IMR-90 (cell line): ENCODE measurements around the gene SRD5A3. TPM values are rescaled to one million over a fixed set of nuclear protein-coding genes. Genes with fewer than 3 reads are reported as not detected.

Experiments used
- ATAC-seq: fragments of 200-7000 bp; cut with Tn5 transposase; 2 replicates; pipeline ENCODE4 v1.9.1; 2020; ENCODE audit warnings: low read depth, mild to moderate bottlenecking, moderate library complexity
- BruUV-seq: library from RNA; stranded (reverse); fragments of 400-500 nt; replicated peaks from 2 replicates; lab custom pipeline; 2021; lab: Mats Ljungman, UMichigan
- CTCF ChIA-PET: fragments of 300-600 bp; formaldehyde crosslinking; extraction: SDS; loops from one replicate; lab custom pipeline; 2021; ENCODE audit warnings: antibody characterized with exemption; lab: Yijun Ruan, JAX
- POLR2A ChIA-PET: fragments of 300-600 bp; sonication (Branson Sonifier 250); formaldehyde crosslinking; loops from one replicate; lab custom pipeline; 2022; ENCODE audit warnings: antibody characterized with exemption; ENCODE audit not compliant: unreplicated experiment; lab: Charles Lee
- DNase-seq: peaks from one replicate; pipeline ENCODE4 v3.0.0; 2013
- H2AFZ ChIP-seq: replicated peaks from 2 replicates; pipeline ENCODE3; 2013; ENCODE audit warnings: low read length, mild to moderate bottlenecking; ENCODE audit not compliant: poor library complexity
- H2AK5ac ChIP-seq: 2 replicates; pipeline ENCODE4 v1.6.1; 2013; ENCODE audit warnings: low read depth, low read length, inconsistent platforms
- H2AK9ac ChIP-seq: replicated peaks from 2 replicates; pipeline ENCODE3; 2013; ENCODE audit warnings: mild to moderate bottlenecking, low read depth, low read length, moderate library complexity; ENCODE audit not compliant: poor library complexity
- H2BK120ac ChIP-seq: 2 replicates; pipeline ENCODE4 v1.6.1; 2013; ENCODE audit warnings: low read depth, low read length, inconsistent platforms
- H2BK15ac ChIP-seq: 3 replicates; pipeline ENCODE4 v1.6.1; 2013; ENCODE audit warnings: low read depth, low read length, inconsistent platforms
- H2BK20ac ChIP-seq: 2 replicates; pipeline ENCODE4 v1.6.1; 2013; ENCODE audit warnings: low read depth, mild to moderate bottlenecking, inconsistent platforms, low read length, moderate library complexity
- H2BK5ac ChIP-seq: 2 replicates; pipeline ENCODE4 v1.6.1; 2013; ENCODE audit warnings: mild to moderate bottlenecking, low read depth, low read length, inconsistent platforms; ENCODE audit not compliant: poor library complexity, severe bottlenecking
- H3K14ac ChIP-seq: replicated peaks from 2 replicates; pipeline ENCODE4 v1.6.1; 2013; ENCODE audit warnings: low read depth, low read length, inconsistent platforms
- H3K18ac ChIP-seq: 2 replicates; pipeline ENCODE4 v1.6.1; 2013; ENCODE audit warnings: low read depth, low read length, control low read depth
- H3K23ac ChIP-seq: 2 replicates; pipeline ENCODE4 v1.6.1; 2013; ENCODE audit warnings: low read depth, low read length, inconsistent platforms
- H3K27ac ChIP-seq: 2 replicates; pipeline ENCODE4 v1.5.1; 2013; ENCODE audit warnings: mild to moderate bottlenecking, control low read depth, low read length; ENCODE audit not compliant: insufficient read depth
- H3K27me3 ChIP-seq: 2 replicates; pipeline ENCODE4 v1.6.1; 2013; ENCODE audit warnings: low read length; ENCODE audit not compliant: control insufficient read depth, insufficient read depth
- H3K36me3 ChIP-seq: 2 replicates; pipeline ENCODE4 v1.6.1; 2013; ENCODE audit warnings: low read length, mixed read lengths; ENCODE audit not compliant: control insufficient read depth, insufficient read depth
- H3K4ac ChIP-seq: 2 replicates; pipeline ENCODE4 v1.6.1; 2013; ENCODE audit warnings: low read depth, low read length, inconsistent platforms
- H3K4me1 ChIP-seq: 2 replicates; pipeline ENCODE4 v1.6.1; 2013; ENCODE audit warnings: low read length, mixed read lengths; ENCODE audit not compliant: control insufficient read depth, insufficient read depth
- H3K4me2 ChIP-seq: 2 replicates; pipeline ENCODE4 v1.6.1; 2013; ENCODE audit warnings: low read depth, mild to moderate bottlenecking, control low read depth, low read length, moderate library complexity
- H3K4me3 ChIP-seq: 2 replicates; pipeline ENCODE4 v1.5.1; 2013; ENCODE audit warnings: low read depth, mild to moderate bottlenecking, control low read depth, low read length, moderate library complexity; ENCODE audit not compliant: insufficient read depth
- H3K56ac ChIP-seq: 2 replicates; pipeline ENCODE4 v1.6.1; 2013; ENCODE audit warnings: low read length, inconsistent platforms; ENCODE audit not compliant: insufficient read depth; ENCODE audit errors: extremely low read depth
- H3K79me1 ChIP-seq, 2 experiments: 2 replicates each; pipeline ENCODE4 v1.6.1; 2013; ENCODE audit warnings: low read length in 2 of 2, inconsistent platforms in 1 of 2, low read depth in 1 of 2
- H3K9ac ChIP-seq: 2 replicates; pipeline ENCODE4 v1.6.1; 2013; ENCODE audit warnings: low read depth, low read length, control low read depth
- H3K9me1 ChIP-seq: 2 replicates; pipeline ENCODE4 v1.6.1; 2013; ENCODE audit warnings: low read length, inconsistent platforms; ENCODE audit not compliant: insufficient read depth
- H3K9me3 ChIP-seq: 2 replicates; pipeline ENCODE4 v1.6.1; 2013; ENCODE audit warnings: low read length; ENCODE audit not compliant: control insufficient read depth, insufficient read depth
- H4K20me1 ChIP-seq: 2 replicates; pipeline ENCODE4 v1.6.1; 2013; ENCODE audit warnings: low read length, inconsistent platforms; ENCODE audit not compliant: insufficient read depth
- H4K5ac ChIP-seq: 2 replicates; pipeline ENCODE4 v1.6.1; 2013; ENCODE audit warnings: mild to moderate bottlenecking, low read depth, low read length, control low read depth
- H4K8ac ChIP-seq, 2 experiments: 2 replicates each; pipeline ENCODE4 v1.6.1; 2013; ENCODE audit warnings: low read depth in 2 of 2, low read length in 2 of 2, control low read depth in 1 of 2, inconsistent platforms in 1 of 2
- H4K91ac ChIP-seq: 2 replicates; pipeline ENCODE4 v1.6.1; 2013; ENCODE audit warnings: low read depth, low read length, inconsistent platforms; ENCODE audit not compliant: insufficient read depth
- BHLHE40 ChIP-seq: fragments of 150-350 bp; IDR thresholded peaks from 2 replicates; pipeline ENCODE4 v1.6.1; 2016; ENCODE audit warnings: mild to moderate bottlenecking, low read depth, low read length
- CEBPB ChIP-seq: IDR thresholded peaks from 2 replicates; pipeline ENCODE4 v1.6.1; 2012; ENCODE audit warnings: low read depth, low read length, improper control_type of control experiment
- CHD1 ChIP-seq: IDR thresholded peaks from 2 replicates; pipeline ENCODE4 v1.6.1; 2012; ENCODE audit warnings: low read depth, low read length, improper control_type of control experiment
- CTCF ChIP-seq: conservative IDR thresholded peaks from 2 replicates; pipeline ENCODE4 v1.5.1; 2012; ENCODE audit warnings: mild to moderate bottlenecking, low read depth, low read length, improper control_type of control experiment
- ELK1 ChIP-seq: fragments of 150-350 bp; IDR thresholded peaks from 2 replicates; pipeline ENCODE4 v1.6.1; 2016; ENCODE audit warnings: low read depth, mild to moderate bottlenecking, low read length, moderate library complexity, borderline replicate concordance
- FOS ChIP-seq: fragments of 150-350 bp; IDR thresholded peaks from 2 replicates; pipeline ENCODE4 v1.6.1; 2016; ENCODE audit warnings: low read depth, low read length
- MAFK ChIP-seq: IDR thresholded peaks from 2 replicates; pipeline ENCODE4 v1.6.1; 2012; ENCODE audit warnings: low read depth, low read length, improper control_type of control experiment
- MAZ ChIP-seq: IDR thresholded peaks from 2 replicates; pipeline ENCODE4 v1.6.1; 2012; ENCODE audit warnings: low read depth, mild to moderate bottlenecking, low read length, improper control_type of control experiment, moderate library complexity, borderline replicate concordance
- MXI1 ChIP-seq: IDR thresholded peaks from 2 replicates; pipeline ENCODE4 v1.6.1; 2012; ENCODE audit warnings: low read depth, mild to moderate bottlenecking, low read length, moderate library complexity, borderline replicate concordance
- NFE2L2 ChIP-seq: fragments of 150-350 bp; IDR thresholded peaks from 2 replicates; pipeline ENCODE4 v1.6.1; 2016; ENCODE audit warnings: low read depth, mild to moderate bottlenecking, low read length
- POLR2A ChIP-seq: IDR thresholded peaks from 2 replicates; pipeline ENCODE4 v1.6.1; 2012; ENCODE audit warnings: mild to moderate bottlenecking, low read depth, low read length
- RAD21 ChIP-seq: IDR thresholded peaks from 2 replicates; pipeline ENCODE4 v1.6.1; 2012; ENCODE audit warnings: low read length, improper control_type of control experiment
- RCOR1 ChIP-seq: IDR thresholded peaks from 2 replicates; pipeline ENCODE4 v1.6.1; 2012; ENCODE audit warnings: mild to moderate bottlenecking, low read length, improper control_type of control experiment; ENCODE audit not compliant: insufficient replicate concordance
- RFX5 ChIP-seq: IDR thresholded peaks from 2 replicates; pipeline ENCODE4 v1.8.0; 2012; ENCODE audit warnings: low read depth, mild to moderate bottlenecking, low read length, moderate library complexity
- SMC3 ChIP-seq: fragments of 150-350 bp; IDR thresholded peaks from 2 replicates; pipeline ENCODE4 v1.6.1; 2016; ENCODE audit warnings: low read depth, mild to moderate bottlenecking, antibody characterized with exemption, low read length, moderate library complexity
- USF2 ChIP-seq: fragments of 150-350 bp; IDR thresholded peaks from 2 replicates; pipeline ENCODE4 v1.6.1; 2017; ENCODE audit warnings: mild to moderate bottlenecking, antibody characterized with exemption, low read length, low read depth
- WGBS, 2 experiments: methylation state at CpG; one replicate each; pipeline versions ENCODE4 v1.1.5 to v1.1.7; 2013; ENCODE audit warnings: missing lambda C conversion rate in 2 of 2; ENCODE audit not compliant: insufficient read length in 1 of 2; ENCODE audit errors: extremely low coverage in 2 of 2; 5-methylcytosine and 5-hydroxymethylcytosine counted together
- dilution Hi-C: fragments of 300-500 bp; cut with HindIII; formaldehyde crosslinking; loops from one replicate; pipeline ENCODE4 v1.14.3; 2018; ENCODE audit warnings: low sequenced_read_pairs; ENCODE audit not compliant: unreplicated experiment
- in situ Hi-C: fragments of 300-500 bp; cut with MboI; formaldehyde crosslinking; loops from 3 replicates; pipeline ENCODE4 v1.14.3; 2019; ENCODE audit warnings: low sequenced_read_pairs, inconsistent platforms, mixed read lengths
- intact Hi-C: fragments of 100-400 bp; cut with micrococcal nuclease; formaldehyde crosslinking; loops from 2 replicates; pipeline ENCODE4 v1.10.0; 2022
- polyA plus RNA-seq, 3 experiments: library from polyadenylated mRNA; depleted of rRNA; stranded (reverse); fragments of >200 nt; gene quantifications; 2 replicates each; pipeline ENCODE4 v1.2.3, GENCODE V29; 2012; ENCODE audit warnings: low replicate concordance in 1 of 3
- total RNA-seq: library from RNA; depleted of rRNA; stranded (reverse); fragments of >200 nt; gene quantifications from 2 replicates; pipeline ENCODE4 v1.2.3, GENCODE V29; 2012

The SRD5A3 gene
- total and polyA plus RNA-seq, 2 of the 4 experiments (the other 2 are of a cell fraction): 5.6 to 6.8 TPM

- no peaks in the 10 kb centered on the region; a peak in 1 of 4 replicates for H3K79me1 ChIP-seq
- no peak overlapping the region for H3K4me3 ChIP-seq
- H3K14ac ChIP-seq: no peak overlapping the region
- H3K56ac ChIP-seq: no peak overlapping the region
- H3K4ac ChIP-seq: no peak overlapping the region
- no peak overlapping the region for H2BK15ac ChIP-seq
- H3K9me1 ChIP-seq: no peaks in the 10 kb centered on the region
- no peak overlapping the region for H4K91ac ChIP-seq
- no peak overlapping the region for H4K8ac ChIP-seq
- H2BK120ac ChIP-seq: no peak overlapping the region
- no peak overlapping the region for H2AK9ac ChIP-seq
- no peak overlapping the region for H3K9ac ChIP-seq
- H2BK5ac ChIP-seq: no peak overlapping the region
- no peak overlapping the region for H3K18ac ChIP-seq
- ATAC-seq (no peak), DNase-seq (no peak)
- H4K5ac ChIP-seq: no peak overlapping the region
- no peak overlapping the region for H3K23ac ChIP-seq
- H3K4me2 ChIP-seq: no peak overlapping the region
- BruUV-seq: no TSS peak
- H3K9me3 ChIP-seq: no peaks in the 10 kb centered on the region
- dilution Hi-C loops: no loop called here
- intact Hi-C loops: no loop called here
- H2BK20ac ChIP-seq: no peak overlapping the region
- H4K20me1 ChIP-seq: no peaks in the 10 kb centered on the region
- no peak overlapping the region for H2AFZ ChIP-seq
- 96% methylated on average over 4 of the region's 7 CpGs; no CpG with 5 or more reads in 1 of the 2 experiments for WGBS, 2 experiments
- H3K27ac ChIP-seq: no peak overlapping the region
- no peaks in the 10 kb centered on the region for H3K36me3 ChIP-seq
- in situ Hi-C loops: no loop called here
- H3K4me1 ChIP-seq: peaks cover 3% of the 10 kb centered on the region; the same call in 1 of the 2 replicates
- POLR2A ChIA-PET: no interaction called here
- no peak overlapping the region for H2AK5ac ChIP-seq
- no peaks in the 10 kb centered on the region for H3K27me3 ChIP-seq
- TF ChIP-seq MXI1 (no peak), SMC3 (no peak), FOS (no peak), CEBPB (no peak), BHLHE40 (no peak), RAD21 (no peak), MAFK (no peak), CHD1 (no peak), RCOR1 (no peak), ELK1 (no peak), CTCF (no peak), USF2 (no peak), MAZ (no peak), NFE2L2 (no peak), POLR2A (no peak), RFX5 (no peak)
- CTCF ChIA-PET: no interaction called here
Observed at GRCh38 chr4:55366621-55367020, 20.6 kb downstream of the SRD5A3 start.
